HG02759 (cell line): Measurements from ENCODE around the gene KCNH5.
"Not testable (repeated sequence)": the region's sequence is repeated elsewhere in the genome, so short reads cannot be mapped to it uniquely, and the experiment has no call there.

Experiments
- ATAC-seq: cut with Tn5 transposase; IDR thresholded peaks from one replicate; pipeline ENCODE4 v1.9.1; 2021; ENCODE audit warnings: mild to moderate bottlenecking, moderate library complexity; ENCODE audit not compliant: unreplicated experiment

Gene KCNH5

DNA sequence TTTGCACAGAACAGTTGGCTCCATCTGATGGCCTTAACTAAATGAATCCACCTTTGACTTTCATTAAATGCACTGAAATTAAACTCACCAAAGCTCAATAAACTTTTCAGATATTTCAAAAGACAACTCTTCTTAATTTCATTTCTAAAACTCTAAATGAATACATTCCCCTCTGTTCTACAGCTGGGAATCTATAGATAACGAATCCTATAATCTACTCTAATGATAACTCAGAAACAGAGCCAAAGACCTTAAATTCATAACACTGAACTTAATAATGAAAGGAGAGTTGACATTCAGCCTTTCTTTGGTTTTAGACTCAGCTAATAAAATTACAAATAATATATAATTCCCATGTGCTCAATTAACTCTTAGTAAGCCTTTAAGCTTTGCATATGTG is 150.5 kb downstream of the KCNH5 start:
- no peak for ATAC-seq

DNA sequence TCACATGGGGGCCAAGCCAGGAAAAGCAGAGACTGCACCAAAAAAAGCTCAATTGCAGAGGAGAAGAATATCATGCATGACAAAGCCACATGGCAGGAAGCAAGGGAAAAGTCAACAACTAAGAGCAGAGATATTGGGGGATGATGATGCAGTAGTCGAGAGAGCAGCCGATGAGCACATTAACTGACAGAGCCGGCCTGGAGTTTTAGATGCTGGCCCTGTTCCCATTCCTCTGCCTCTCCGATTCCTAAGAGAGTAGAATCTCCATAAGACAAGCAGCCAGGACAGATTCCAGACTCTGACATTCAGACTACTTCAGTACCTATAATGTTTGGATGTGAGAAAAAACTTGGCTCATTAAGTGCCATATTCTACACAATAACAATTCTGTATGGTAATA is 155.9 kb downstream of the KCNH5 start:
- ATAC-seq, result no peak

DNA sequence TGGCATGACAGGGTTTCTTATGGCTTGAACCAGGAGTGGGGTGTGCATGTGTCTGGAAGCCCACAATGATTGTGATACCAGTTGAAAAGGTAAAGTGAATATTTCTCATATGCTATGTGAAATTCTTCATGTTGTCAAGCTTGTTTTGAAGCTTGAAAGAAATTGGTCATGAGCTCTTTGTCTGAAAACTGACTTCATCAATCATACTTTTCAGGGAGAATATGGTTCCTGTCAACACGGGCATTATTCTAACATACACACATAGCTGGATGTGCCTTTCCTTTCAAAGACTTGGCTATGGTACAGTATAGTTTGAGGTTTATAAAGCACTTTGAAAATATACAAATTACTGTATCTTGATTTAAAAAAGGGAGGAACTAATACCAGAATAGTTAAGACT is 158.8 kb downstream of the KCNH5 start:
- no peak for ATAC-seq

DNA sequence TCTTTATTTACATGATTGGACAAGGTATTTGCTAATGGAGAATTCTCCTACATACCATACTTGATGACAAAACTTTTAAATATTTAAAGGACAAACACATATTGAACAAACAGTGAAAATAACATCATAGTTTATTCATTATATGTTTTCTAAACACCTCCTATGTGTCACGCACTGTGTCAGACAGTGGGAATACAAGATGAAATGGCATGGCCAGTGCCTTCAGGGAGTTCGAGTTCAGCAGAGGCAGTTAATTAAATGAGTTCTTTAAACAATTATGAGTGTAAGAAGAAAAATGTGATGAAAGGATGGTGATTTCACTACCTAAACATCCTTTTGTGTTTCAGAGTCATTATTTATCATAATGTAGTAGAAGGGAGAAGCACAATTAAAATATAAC is 159.8 kb downstream of the KCNH5 start:
- no peak for ATAC-seq

DNA sequence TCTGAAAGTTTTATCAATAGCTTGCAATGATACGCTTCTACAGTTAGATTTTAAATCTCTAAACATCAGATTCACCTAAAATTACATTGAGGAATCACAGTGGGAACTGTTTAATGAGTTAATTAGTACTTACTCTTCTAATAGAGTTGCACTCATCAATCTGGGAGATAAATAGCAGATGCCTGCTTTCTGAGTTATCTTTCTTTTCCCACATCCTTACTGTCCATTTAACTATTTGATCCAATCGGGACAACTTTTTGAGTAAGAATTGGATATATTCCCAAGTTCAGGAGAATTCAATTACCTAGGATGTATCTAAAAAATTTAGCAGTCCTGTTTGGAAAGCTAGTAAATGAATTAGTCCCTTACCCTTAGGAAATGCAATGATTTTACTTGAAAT is 162.3 kb downstream of the KCNH5 start:
- ATAC-seq, result no peak

DNA sequence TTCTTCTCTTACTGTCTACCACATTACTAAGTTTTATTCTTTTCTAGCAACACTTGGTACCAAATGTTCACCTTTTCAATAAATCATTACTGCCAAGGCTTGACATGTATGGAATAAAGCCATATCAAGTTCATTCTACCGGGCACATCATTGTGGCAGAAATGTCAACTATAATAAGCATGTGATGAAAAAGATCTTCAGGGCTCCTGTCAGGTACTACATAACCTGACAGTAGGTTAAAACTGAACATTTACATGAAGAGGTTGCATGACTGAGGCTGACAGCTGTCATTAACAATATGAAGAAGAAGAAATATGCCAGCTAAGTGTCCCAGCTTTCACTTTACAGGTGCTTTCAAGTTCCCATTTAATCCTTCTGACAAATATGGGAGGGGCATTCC is 178.9 kb downstream of the KCNH5 start:
- no peak for ATAC-seq

DNA sequence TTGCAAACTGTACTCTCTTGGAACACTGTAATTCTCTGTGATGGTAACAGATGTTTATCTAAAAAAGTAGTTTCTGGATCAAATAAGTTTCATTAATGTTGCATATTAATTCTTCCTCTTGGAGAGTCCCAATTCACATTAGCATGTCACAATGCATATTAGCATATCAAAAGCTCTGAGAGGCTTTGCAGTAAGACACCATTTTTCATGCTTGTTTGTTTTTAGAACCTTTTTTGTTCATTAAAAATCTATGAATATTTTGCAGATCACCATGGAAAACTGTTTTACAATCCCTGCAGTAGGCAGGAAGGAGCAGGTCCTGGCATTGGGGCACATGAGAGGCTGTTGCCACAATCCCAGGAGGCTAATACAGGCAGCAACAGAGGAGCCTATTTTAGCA is 180.7 kb downstream of the KCNH5 start:
- ATAC-seq, result no peak

DNA sequence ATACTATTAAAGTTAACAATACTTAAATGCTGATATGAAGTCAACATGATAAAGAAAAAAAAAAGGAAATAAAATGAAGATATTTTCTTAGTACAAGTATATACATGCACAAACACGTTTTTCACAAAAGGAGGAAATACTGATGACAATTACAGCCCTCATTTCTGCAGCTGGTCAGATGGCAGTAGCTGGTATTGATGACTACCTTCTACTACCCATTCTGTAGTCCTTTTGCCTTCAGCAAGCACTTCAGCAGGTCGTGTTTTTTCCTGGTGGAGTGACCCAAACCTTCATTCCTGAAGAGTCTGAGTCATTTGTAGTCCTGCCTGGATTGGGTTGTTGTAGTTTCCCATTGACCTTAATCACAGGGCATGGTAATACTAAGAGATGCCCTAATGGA is 187.2 kb downstream of the KCNH5 start:
- not testable (repeated sequence) for ATAC-seq

DNA sequence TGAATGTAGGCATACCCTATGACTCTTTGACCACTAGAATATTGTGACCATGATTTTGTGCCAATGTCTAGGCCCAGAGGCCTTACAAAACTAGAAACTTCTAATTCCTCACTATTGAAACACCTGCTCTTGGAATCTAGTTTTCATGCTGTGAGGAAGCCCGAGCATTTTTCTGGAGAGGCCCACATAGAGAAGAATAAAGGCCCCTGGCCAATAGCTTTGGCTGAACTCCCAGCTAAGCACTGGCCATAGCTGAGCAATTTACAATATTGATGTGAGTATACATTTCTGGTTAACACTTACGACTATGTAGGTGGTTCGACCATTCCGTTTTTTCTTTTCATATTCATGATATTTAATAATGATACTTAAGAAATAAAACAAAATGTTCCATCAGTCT is 190.3 kb downstream of the KCNH5 start:
- ATAC-seq, result no peak

DNA sequence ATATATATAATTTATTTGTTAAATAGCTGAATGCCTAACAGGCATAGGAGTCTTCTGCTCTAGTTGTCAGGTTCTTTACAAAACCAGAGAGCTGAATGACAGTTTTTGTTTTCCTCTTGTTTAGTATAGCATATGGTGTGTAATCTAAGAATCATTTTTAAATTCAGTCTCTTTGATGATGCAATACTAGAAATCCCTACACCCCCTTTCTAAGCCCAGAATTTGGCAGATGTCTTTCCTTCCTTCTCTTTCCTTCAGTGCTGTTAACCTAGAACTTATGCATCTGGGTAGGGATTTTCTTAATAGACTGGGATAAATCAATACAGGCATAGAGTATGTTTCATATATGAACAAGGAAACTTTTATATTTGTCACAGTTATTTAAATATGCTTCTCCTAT is 198.1 kb downstream of the KCNH5 start:
- ATAC-seq, result no peak

DNA sequence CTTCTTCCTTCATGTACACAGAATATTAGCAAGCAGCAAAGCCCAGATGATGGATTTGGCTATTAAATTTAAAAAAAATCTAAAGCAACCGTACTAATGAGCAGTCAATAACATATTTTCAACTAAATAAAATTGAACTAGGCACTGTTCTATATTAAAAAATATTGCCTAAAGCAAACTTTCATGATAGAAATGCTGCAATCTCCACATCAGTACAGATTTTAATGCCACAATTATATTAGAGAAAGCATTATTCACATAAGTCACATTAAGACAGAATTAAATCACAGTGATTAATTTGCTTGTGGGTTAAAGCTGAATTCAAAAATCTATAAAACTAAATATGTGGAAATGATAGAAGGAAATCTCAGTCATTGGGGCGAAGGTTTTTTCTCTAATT is 200.7 kb downstream of the KCNH5 start:
- no peak for ATAC-seq

DNA sequence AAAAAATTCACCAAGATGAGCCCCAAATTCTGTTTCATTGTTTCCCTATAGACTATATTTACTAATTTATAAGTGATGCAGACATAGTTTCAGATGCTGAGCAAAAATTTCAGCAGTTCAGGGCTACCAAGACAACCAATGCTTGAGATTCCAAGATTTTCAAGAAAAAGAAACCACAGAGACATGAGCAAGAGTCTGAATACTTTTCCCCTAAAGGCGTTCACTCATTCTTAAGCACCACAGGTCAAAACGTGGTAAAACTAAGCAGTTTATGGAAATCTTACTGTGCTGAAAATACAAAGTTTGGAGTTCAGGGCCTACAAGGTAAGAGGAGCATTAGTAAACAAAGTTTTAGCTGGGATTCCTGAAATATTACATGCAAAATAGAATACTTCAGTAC is 221.2 kb downstream of the KCNH5 start:
- no peak for ATAC-seq

DNA sequence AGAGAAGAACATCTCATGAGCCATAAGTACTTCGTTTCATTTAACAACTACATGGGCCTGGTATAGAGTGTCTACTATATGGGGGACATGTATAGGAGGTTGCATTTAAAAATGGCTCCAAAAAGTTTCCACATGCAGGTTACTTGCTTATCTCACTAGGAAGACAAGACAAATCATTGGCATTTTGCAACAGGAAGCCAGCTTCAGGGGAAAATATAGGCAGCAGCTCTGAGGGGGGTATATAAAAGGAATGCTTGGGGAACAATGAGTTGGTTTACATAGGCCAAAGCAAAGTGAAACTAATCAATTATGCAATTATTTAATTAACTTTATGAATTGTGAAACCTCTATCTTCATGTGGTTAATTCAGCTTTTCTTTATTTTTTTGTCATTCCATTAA is 225.3 kb downstream of the KCNH5 start:
- ATAC-seq, result no peak

DNA sequence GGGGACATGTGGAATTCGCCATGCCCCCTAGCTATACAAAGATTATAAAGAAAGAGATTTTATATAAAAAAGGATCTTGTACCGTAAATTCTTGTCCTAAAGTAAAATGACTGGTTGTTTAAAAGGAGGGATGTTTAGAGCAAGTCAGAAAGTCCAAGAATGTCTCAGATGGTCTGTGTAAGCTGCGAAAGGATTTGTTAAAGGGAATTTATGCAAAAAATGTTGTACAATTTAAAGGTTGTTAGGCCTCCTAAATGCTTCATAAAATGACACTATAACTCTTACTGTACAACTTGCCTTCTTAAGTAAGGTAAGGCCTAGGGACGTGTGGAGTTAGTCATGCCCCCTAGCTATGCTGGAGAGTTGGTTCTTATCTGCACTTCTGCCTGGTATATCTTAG is 237.6 kb downstream of the KCNH5 start:
- no peak for ATAC-seq

DNA sequence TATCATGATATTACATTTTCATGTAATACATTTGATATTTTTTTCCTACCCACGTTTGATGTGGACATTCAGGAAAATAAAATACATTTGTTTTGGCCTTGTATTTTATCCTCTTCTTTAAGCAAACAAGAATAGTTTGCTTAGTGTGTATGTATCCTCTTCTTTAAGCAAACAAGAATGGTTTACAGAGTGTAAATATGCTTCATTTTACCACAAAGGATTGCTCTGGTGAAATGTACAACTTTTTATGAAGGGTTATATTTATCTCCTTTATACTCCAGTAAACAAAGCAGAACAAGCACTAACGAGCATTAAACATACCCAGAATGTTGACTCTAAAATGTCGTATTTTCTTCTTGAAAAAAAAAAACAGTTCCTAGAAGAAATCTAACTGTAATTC is 244.7 kb downstream of the KCNH5 start:
- ATAC-seq, result no peak

DNA sequence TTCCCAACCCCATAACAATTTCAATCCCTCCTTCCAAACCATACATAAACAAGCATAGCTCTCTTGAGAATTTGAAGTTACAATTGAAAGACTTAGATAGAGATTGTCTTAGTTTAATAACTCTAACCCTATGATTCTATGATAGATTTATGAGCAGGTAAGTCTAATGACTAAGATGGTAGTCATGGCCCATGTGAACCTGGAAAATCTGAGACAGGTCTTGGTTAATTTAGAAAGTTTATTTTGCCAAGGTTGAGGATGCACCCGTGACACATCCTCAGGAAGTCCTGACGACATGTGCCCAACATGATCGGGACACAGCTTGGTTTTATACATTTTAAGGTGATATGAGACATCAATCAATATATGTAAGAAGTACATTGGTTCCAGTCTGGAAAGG is 248.8 kb downstream of the KCNH5 start:
- ATAC-seq, result no peak

DNA sequence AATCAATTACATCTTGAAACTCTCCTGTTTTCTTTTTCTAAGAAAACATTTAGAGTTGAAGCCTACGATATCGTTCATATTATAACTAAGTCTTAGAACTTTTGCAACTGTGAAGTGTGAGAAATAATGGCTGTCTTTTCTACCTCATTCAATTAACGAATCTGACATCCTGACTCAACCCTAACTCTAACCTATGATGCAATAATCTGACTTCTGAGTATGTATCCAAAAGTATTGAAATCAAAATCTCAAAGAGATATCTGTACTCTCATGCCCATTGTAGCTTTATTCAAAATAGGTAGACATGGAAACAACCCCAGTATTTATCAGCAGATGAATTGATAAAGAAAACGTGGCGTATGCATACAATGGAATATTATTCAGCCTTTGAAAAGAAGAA is 252.7 kb downstream of the KCNH5 start:
- no peak for ATAC-seq

DNA sequence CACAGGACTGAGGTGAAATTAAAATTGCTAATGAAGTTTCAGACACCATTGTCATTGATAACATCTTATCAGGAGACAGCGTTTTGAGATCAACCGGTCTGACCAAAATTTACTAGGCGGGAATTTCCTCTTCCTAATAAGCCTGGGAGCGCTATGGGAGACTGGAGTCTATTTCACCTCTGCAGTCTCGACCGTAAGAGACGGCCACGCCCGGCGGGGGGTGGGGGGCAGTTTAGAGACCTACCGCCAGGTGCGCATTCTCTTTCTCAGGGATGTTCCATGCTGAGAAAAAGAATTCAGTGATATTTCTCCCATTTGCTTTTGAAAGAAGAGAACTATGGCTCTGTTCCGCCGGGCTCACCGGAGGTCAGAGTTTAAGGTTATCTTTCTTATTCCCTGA is 263.9 kb downstream of the KCNH5 start:
- ATAC-seq, result not testable (repeated sequence)

DNA sequence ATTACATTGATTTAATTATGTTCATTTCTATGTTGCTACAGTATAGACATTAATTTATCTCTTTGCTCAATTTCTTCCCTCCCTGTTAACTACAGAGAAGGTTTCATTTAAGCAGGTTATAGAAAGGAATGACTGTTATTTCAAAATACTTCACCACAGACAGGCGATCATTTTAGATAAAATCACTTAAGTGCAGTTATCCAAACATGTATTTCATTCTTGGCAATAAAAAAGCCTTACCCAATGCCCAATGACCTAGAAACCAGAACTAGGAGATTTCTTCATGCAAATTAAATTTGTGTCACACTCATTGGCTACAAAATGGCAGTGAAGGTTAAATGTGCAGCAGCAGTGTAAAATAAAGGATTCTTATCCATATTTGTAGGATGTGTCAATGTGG is 266.4 kb downstream of the KCNH5 start:
- ATAC-seq, result no peak

DNA sequence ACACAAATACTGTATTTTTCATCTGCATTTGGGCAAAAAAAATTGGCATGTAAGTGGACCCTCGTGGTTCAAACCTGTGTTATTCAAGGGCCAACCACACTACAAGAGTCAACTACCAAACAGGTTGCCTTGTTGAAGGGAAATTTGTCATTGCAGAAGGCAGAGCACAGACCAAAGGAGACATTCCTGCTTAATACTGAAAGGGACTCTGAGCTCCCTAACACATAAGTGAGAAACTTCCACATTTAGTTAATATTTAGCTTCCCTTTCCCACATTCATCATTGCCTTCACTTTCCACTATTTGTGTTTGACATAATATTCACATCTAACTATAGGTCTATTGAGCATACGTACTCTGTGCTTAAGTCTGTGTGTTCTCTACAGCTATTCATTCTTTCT is 266.9 kb downstream of the KCNH5 start:
- no peak for ATAC-seq

DNA sequence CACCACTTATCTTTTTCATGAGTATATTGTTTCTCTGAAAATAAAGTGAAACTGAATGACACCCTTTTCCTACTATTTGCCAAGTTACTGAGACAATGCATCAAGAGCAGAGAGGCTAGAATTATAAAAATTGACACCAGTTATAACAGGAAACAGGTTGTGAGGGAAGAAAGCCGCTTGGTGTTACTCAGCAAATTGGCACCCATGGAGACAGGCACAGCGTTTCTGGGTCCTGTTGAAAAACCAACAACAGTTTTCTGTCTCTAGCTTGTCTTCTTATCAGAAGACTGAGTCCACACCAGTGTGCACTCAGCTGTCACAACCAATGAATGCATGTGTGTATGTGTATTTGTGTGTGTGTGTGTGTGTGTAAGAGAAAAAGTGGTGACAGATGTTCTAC is 267.7 kb downstream of the KCNH5 start:
- ATAC-seq, result no peak

DNA sequence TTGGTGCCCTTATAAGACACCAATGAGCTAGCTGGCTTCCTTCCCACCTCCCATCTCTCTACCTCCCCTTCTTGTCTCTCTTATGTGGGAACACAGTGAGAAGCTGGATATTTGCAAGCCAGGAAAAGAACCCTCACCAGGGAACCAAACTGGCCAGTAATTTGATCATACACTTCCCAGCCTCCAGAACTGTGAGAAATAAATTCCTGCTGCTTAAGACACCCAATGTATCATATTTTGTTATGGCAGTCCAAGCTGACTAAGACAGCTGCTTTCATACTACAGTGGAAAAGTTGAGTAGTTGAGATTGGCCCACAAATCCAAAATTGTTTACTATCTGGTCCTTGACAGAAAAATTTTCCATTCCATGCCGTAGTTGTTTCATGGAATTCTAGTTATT is 269.0 kb downstream of the KCNH5 start:
- ATAC-seq, result no peak

DNA sequence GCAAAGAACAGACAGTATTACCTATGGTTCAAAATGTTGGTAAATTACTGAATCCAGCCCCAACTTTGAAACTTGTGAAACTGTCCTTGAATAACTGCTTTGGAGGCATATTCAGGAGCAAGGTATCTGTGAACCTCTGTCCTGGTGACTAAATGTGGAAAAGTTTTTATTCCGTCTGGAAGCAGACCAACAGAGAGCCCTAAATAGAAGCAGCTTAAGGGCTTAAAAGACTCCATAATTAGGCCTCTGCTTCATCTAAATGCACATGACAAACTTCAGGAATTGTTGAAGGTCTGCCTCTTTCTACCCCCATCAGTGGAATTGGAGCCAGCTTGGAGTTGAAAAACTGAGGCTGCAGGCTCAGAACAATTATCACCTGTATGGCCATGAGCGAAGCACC is 276.5 kb downstream of the KCNH5 start:
- no peak for ATAC-seq

DNA sequence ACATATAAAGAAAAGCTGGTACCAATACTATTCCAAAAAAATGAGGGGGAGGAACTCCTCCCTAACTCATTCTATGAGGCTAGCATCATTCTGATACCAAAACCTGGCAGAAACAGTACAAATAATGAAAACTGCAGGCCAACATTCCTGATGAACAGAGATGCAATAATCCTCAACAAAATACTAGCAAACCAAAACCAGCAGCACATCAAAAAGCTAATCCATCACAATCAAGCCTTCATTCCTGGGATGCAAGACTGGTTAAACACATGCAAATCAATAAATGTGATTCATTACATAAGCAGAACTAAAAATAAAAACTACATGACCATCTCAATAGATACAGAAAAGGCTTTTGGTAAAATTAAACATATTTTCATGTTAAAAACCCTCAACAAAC is 281.3 kb downstream of the KCNH5 start:
- no peak for ATAC-seq
